Colonic mucosa (tissue), 4 donors: Measurements from ENCODE around the gene LIMS3. TPM values are rescaled to one million over a fixed set of nuclear protein-coding genes. Genes with fewer than 3 reads are reported as not detected.
"Not testable (repeated sequence)": the region's sequence is repeated elsewhere in the genome, so short reads cannot be mapped to it uniquely, and the experiment has no call there.

Source experiments
- DNase-seq: peaks from one replicate; pipeline ENCODE4 v3.0.0-alpha.2; 2020
- H3K27ac ChIP-seq: fragments of 200-600 bp; one replicate; pipeline ENCODE4 v1.8.0; 2021
- H3K27me3 ChIP-seq: fragments of 200-600 bp; one replicate; pipeline ENCODE4 v1.8.0; 2021
- H3K36me3 ChIP-seq: fragments of 200-600 bp; one replicate; pipeline ENCODE4 v1.8.0; 2021
- H3K4me1 ChIP-seq: fragments of 200-600 bp; one replicate; pipeline ENCODE4 v1.8.0; 2021; ENCODE audit warnings: mild to moderate bottlenecking
- H3K4me3 ChIP-seq: fragments of 200-600 bp; one replicate; pipeline ENCODE4 v1.8.0; 2021
- H3K9ac ChIP-seq, 2 donors: one replicate each; pipeline ENCODE4 v1.7.0; 2013; ENCODE audit warnings: control low read depth in 2 of 2, low read depth in 2 of 2, low read length in 2 of 2
- H3K9me3 ChIP-seq: fragments of 200-600 bp; one replicate; pipeline ENCODE4 v1.8.0; 2021
- intact Hi-C: fragments of 100-400 bp; cut with DNase I; formaldehyde crosslinking; loops from one replicate; pipeline ENCODE4 v1.14.1; 2022
- total RNA-seq, 2 donors: library from RNA; stranded (reverse); fragmentation: NEBNext Ultra II Directional in 1 of 2; extraction: Animal tissue kit (Norgen Biotek cat#: 25700) in 1 of 2; gene quantifications; one replicate each; pipeline ENCODE4 v1.2.1, GENCODE V29; 2021
- donor health status: healthy.
- donor health status: DM: no; HTN: no; CAD: no.
- donor health status: DM: no; HTN: no; CAD: no.

The LIMS3 gene
- total RNA-seq, 2 donors from 2014 or later: 0.90 to 1.4 TPM

GRCh38 chr2:109905796-109906195 is 7.3 kb downstream of the LIMS3 start:
- H3K9me3 ChIP-seq, H3K27ac ChIP-seq, H3K9ac ChIP-seq, DNase-seq, intact Hi-C loops, H3K36me3 ChIP-seq, H3K27me3 ChIP-seq, H3K4me1 ChIP-seq, H3K4me3 ChIP-seq: not testable (repeated sequence)

DNA sequence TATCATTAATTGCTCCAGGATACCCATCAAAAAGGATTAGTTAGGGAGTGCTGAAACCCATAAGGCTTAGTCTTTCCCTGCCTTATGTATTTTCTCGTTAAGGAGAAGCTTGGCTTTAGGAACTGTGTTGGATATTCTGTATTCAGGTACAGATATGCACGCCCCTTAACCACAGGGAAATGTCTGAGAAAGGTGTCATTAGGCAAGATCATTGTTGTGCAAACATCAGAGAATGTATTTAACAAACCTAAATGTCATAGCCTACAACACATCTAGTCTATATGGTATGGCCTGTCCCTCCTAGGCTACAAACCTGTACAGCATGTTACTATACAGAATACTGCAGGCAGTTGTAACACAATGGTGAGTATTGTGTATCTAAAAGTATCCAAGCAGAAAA is 10.1 kb downstream of the LIMS3 start:
- H3K27me3 ChIP-seq, H3K27ac ChIP-seq, H3K36me3 ChIP-seq, DNase-seq, H3K4me3 ChIP-seq, intact Hi-C loops, H3K9ac ChIP-seq, H3K4me1 ChIP-seq, H3K9me3 ChIP-seq: not testable (repeated sequence)

DNA sequence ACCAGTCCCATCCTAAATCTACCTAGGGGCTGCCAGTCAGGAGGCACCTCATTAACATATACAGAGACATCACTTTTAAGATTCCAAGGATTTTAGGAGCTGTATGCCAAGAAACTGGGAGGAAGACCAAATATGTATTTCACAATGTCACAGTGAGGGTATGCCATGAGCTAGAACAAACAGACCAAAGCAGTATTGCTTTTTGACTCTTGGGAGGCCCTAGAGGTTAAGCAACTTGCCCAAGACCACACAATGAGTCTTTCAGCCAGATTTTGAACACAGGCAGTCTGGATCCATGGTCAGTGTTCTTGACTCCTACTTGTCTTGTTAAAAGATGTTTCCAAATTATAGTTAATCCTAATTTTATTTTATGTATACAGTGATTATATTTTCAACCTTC is 12.3 kb downstream of the LIMS3 start:
- H3K36me3 ChIP-seq, H3K4me1 ChIP-seq, DNase-seq, H3K9me3 ChIP-seq, H3K27ac ChIP-seq, H3K4me3 ChIP-seq, intact Hi-C loops, H3K9ac ChIP-seq, H3K27me3 ChIP-seq: not testable (repeated sequence)

DNA sequence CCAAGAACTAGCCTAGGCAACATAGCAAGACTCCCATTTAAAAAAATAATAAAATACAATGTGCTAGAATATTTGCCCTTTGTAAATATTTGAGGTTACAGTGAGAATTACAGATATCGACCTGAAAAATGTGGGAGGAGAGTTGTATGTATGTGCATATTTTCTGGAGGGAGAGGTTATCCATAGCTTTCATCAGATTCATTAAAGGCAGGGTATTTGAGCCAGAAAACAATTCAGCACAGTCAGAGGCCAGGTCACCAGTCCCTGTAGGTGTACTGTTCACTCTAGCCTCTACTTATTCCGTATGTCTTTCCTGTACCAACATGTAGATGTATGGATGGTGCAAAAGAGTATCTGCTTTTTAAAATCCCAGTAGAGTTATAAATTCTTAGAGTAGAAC is 15.4 kb downstream of the LIMS3 start:
- H3K9ac ChIP-seq, H3K9me3 ChIP-seq, H3K4me3 ChIP-seq, intact Hi-C loops, H3K27ac ChIP-seq, DNase-seq, H3K27me3 ChIP-seq, H3K36me3 ChIP-seq, H3K4me1 ChIP-seq: not testable (repeated sequence)

GRCh38 chr2:109914552-109914951 is 16.1 kb downstream of the LIMS3 start:
- H3K4me1 ChIP-seq, intact Hi-C loops, H3K27me3 ChIP-seq, H3K9me3 ChIP-seq, DNase-seq, H3K27ac ChIP-seq, H3K36me3 ChIP-seq, H3K9ac ChIP-seq, H3K4me3 ChIP-seq: not testable (repeated sequence)

GRCh38 chr2:109915830-109916229 is 17.3 kb downstream of the LIMS3 start:
- H3K27me3 ChIP-seq, H3K4me1 ChIP-seq, H3K9me3 ChIP-seq, H3K9ac ChIP-seq, intact Hi-C loops, DNase-seq, H3K36me3 ChIP-seq, H3K4me3 ChIP-seq, H3K27ac ChIP-seq: not testable (repeated sequence)

DNA sequence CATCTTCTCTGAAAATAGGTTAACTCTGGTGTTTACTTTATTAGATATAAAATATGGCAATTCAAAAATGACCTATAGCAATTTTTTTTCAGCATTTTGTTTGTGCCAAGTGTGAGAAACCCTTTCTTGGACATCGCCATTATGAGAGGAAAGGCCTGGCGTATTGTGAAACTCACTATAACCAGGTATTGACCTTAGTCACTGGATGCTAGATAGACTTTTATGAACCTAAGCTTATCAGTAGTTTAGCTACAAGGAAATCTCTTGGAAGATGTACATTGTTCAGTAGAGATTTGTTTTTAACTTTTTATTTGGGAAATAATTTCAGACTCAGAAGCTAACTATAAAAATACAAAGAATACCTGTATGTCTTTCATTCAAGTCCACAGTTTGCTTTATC is 21.7 kb downstream of the LIMS3 start:
- intact Hi-C loops, H3K9ac ChIP-seq, H3K27me3 ChIP-seq, H3K36me3 ChIP-seq, H3K9me3 ChIP-seq, H3K27ac ChIP-seq, H3K4me1 ChIP-seq, H3K4me3 ChIP-seq, DNase-seq: not testable (repeated sequence)

- H3K4me3 ChIP-seq, H3K4me1 ChIP-seq, DNase-seq, H3K27me3 ChIP-seq, H3K36me3 ChIP-seq, intact Hi-C loops, H3K9me3 ChIP-seq, H3K9ac ChIP-seq, H3K27ac ChIP-seq: not testable (repeated sequence)
These were observed 23.3 kb downstream of the LIMS3 start for GRCh38 chr2:109921543-109922384.

- H3K9me3 ChIP-seq, DNase-seq, H3K36me3 ChIP-seq, H3K4me1 ChIP-seq, H3K4me3 ChIP-seq, H3K9ac ChIP-seq, H3K27ac ChIP-seq, intact Hi-C loops, H3K27me3 ChIP-seq: not testable (repeated sequence)
These were observed 26.0 kb downstream of the LIMS3 start for GRCh38 chr2:109924481-109924880.

DNA sequence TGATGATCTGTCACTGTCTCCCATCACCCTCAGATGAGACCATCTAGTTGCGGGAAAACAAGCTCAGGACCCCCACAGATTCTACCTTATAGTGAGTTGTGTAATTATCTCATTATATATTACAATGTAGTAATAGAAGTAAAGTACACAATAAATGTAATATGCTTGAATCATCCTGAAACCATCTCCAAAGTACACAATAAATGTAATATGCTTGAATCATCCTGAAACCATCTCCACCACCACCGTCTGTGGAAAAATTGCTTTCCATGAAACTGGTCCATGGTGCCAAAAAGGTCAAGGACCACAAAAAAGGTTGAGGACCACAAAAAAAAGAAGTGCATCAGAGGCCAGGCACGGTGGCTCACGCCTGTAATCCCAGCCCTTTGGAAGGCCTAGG is 29.3 kb downstream of the LIMS3 start:
- H3K4me3 ChIP-seq, H3K9me3 ChIP-seq, intact Hi-C loops, H3K27me3 ChIP-seq, H3K27ac ChIP-seq, H3K36me3 ChIP-seq, DNase-seq, H3K9ac ChIP-seq, H3K4me1 ChIP-seq: not testable (repeated sequence)

DNA sequence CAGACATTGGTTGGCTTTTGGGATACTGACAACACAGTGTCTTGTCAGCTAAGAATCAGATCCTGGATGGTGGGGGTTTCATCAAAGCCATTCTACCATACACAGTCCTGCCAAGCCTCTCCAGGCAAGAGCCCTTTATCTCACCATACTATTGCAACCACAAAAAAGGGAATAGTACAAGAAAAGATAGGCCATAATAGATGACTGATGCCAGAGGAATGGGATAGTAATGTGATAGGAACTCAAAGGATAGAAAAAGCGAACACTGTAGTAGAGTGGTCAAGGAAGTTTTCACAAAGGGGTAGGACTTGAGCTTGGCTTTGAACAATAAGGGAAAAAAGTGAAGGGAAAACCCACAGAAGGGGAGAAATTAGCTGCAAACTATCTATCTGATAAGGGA is 30.7 kb downstream of the LIMS3 start:
- H3K27ac ChIP-seq, H3K4me3 ChIP-seq, H3K36me3 ChIP-seq, DNase-seq, H3K27me3 ChIP-seq, H3K9me3 ChIP-seq, H3K9ac ChIP-seq, H3K4me1 ChIP-seq, intact Hi-C loops: not testable (repeated sequence)

DNA sequence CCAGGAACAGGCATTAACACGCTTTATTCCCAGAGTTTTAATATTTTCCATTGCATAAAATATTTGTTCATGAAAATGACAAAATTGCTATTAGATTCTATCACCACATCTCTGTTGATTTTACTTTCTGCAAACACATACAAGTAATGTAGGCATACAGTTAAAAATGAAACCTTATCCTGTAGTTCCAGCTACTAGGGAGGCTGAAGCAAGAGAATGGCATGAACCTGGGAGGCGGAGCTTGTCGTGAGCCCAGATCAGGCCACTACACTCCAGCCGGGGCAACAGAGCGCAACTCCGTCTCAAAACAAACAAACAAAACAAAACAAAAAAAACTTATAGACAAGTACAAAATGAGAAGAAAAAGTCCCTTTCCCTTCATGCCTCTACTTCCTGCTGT is 38.0 kb downstream of the LIMS3 start:
- H3K4me3 ChIP-seq, H3K27me3 ChIP-seq, H3K9me3 ChIP-seq, H3K4me1 ChIP-seq, intact Hi-C loops, H3K9ac ChIP-seq, DNase-seq, H3K27ac ChIP-seq, H3K36me3 ChIP-seq: not testable (repeated sequence)

GRCh38 chr2:109945362-109945761 is 46.9 kb downstream of the LIMS3 start:
- H3K9ac ChIP-seq, intact Hi-C loops, H3K4me1 ChIP-seq, H3K9me3 ChIP-seq, H3K27me3 ChIP-seq, H3K36me3 ChIP-seq, H3K27ac ChIP-seq, H3K4me3 ChIP-seq, DNase-seq: not testable (repeated sequence)

- H3K27ac ChIP-seq, H3K36me3 ChIP-seq, intact Hi-C loops, H3K4me3 ChIP-seq, H3K9ac ChIP-seq, H3K27me3 ChIP-seq, H3K4me1 ChIP-seq, DNase-seq, H3K9me3 ChIP-seq: not testable (repeated sequence)
These were observed 48.9 kb downstream of the LIMS3 start for GRCh38 chr2:109947262-109947958.
